ENCODE measurements around the gene RCN2.

The RCN2 gene

DNA sequence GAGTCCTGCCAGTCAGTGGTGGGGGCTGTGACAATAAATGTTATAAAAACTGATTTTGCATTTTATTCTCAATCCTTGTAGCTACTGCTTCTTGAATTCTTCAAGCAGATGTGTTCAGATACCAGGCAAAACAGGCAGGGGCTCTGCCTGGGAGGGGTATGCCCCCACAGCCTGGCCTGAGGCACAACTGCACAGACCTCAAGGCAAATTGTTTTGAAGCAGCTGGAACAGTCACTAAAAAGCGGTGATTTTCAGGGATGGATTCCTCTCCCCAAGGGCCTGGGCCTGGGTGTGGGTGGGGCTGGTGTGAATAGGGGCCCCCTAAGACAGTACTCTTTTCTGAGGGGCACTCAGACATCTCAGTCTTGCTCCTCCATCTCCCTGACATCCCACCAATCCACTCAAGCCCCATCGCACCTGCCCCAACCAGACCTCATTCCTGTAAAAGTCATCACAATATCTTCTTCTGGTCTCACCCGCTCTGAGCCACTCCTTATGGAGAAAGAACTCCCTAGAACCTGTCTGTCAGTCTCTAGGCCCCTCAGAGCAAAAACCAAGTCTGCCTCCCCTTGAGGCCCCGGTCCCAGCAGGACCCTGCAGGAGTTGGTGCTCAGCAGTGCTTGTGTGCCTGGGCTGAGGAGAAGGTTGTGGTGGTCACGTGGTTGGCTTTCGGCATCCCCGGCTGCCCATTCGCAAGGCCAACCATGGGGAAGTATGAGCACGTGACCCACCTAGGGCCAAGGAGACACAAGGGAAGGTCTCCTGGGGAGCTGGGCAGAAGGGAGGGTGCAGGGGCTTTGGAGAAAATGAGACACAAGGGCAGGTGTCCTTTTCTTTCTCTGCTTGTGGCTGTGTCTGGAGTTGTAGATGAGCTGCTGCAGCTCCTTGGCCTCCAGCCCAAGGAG lies 60.4 kb downstream of the RCN2 start:
- Mint-ChIP-seq H3K4me1 (ENCODE audit: low read depth) (peaks cover 55% of the 10 kb centered on the region), H3K27ac (peak overlapping the region; percentile 10), H3K27me3 (no peaks in the 10 kb centered on the region), H3K9me3 (ENCODE audit: low read depth) (no peaks in the 10 kb centered on the region), H3K4me3 (no peak overlapping the region), H3K36me3 (peaks cover 3% of the 10 kb centered on the region)

DNA sequence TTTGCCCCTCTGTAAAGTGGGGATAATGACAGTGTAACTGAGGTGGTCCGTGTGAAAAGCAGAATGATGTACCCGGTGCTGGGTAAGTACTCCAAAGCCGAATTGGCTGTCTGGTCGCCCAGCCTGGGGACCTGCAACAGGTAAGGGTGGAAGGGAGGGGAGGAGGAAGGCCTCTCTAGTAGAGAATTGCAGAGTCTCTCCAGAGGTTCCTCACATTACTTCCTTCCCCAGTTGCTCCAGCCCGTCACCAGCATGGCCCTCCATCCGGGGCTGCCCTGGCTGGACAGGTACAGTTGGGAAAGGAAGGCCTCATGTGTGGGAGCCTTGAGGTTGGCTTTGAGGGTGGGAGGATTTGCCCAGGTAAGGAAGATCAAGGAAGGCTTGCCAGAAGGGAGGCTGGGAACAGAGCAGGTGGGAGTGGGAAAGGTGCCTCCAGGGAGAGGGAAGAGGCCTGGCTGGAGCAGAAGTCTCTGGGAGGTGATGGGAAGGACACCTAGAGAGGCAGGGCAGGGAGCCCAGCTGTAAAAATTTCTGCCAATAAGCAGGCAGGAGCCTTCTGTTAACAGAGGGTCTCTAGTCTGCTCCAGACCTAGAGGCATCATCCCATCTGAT lies 61.7 kb downstream of the RCN2 start:
- Mint-ChIP-seq H3K27me3 (no peaks in the 10 kb centered on the region), H3K9me3 (ENCODE audit: low read depth) (no peaks in the 10 kb centered on the region), H3K4me3 (peak overlapping the region; percentile 54), H3K4me1 (ENCODE audit: low read depth) (peaks cover 59% of the 10 kb centered on the region), H3K27ac (peak overlapping the region; percentile 93), H3K36me3 (peaks cover 4% of the 10 kb centered on the region)

DNA sequence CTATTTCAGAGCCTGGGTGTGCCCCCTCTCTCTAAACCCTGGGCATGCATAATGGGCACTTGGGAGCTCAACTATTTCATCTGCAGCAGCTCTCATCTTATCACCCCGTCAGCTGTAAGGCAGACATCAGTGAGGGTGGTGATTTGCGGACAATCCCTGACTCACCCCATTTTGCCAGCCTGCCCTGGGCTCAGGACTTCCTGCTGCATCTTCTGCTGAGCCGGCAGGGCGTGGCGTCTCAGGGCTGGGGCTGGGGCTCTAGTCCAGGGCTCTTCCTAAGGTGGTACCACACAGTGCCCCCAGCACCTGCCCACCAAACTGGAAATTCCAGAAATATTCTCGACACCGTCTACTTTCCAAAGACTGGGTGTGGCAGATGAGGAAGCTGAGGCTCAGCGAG lies 62.5 kb downstream of the RCN2 start:
- H3K9me3 Mint-ChIP-seq (ENCODE audit: low read depth): no peaks in the 10 kb centered on the region
- peaks cover 4% of the 10 kb centered on the region for H3K36me3 Mint-ChIP-seq
- H3K27me3 Mint-ChIP-seq: no peaks in the 10 kb centered on the region
- peak overlapping the region; percentile 93 for H3K27ac Mint-ChIP-seq
- peaks cover 59% of the 10 kb centered on the region for H3K4me1 Mint-ChIP-seq (ENCODE audit: low read depth)
- peak overlapping the region; percentile 91 for H3K4me3 Mint-ChIP-seq

DNA sequence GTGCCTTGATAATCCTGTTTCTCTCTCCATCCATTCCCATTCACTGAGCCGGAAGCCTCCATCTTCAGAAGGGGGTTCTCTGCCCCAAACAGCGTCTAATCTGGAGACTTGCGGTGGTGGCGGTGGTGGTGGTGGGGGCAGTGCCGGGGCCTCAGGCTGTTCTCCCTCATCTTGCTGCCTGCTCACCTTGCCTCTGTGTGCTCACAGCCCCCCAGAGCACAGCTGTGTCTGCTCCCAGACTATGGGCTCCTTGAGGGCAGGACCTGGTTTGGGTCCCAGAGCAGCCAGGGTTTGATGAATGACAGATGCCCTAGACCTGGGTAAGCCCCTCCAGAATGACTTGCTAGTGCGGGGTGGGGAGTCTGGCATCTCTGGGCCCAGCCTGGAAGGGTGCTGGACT lies 62.9 kb downstream of the RCN2 start:
- H3K4me3 Mint-ChIP-seq: peak overlapping the region; percentile 91
- peaks cover 4% of the 10 kb centered on the region for H3K36me3 Mint-ChIP-seq
- H3K4me1 Mint-ChIP-seq (ENCODE audit: low read depth): peaks cover 61% of the 10 kb centered on the region
- H3K27ac Mint-ChIP-seq: peak overlapping the region; percentile 93
- no peaks in the 10 kb centered on the region for H3K27me3 Mint-ChIP-seq
- no peaks in the 10 kb centered on the region for H3K9me3 Mint-ChIP-seq (ENCODE audit: low read depth)

DNA sequence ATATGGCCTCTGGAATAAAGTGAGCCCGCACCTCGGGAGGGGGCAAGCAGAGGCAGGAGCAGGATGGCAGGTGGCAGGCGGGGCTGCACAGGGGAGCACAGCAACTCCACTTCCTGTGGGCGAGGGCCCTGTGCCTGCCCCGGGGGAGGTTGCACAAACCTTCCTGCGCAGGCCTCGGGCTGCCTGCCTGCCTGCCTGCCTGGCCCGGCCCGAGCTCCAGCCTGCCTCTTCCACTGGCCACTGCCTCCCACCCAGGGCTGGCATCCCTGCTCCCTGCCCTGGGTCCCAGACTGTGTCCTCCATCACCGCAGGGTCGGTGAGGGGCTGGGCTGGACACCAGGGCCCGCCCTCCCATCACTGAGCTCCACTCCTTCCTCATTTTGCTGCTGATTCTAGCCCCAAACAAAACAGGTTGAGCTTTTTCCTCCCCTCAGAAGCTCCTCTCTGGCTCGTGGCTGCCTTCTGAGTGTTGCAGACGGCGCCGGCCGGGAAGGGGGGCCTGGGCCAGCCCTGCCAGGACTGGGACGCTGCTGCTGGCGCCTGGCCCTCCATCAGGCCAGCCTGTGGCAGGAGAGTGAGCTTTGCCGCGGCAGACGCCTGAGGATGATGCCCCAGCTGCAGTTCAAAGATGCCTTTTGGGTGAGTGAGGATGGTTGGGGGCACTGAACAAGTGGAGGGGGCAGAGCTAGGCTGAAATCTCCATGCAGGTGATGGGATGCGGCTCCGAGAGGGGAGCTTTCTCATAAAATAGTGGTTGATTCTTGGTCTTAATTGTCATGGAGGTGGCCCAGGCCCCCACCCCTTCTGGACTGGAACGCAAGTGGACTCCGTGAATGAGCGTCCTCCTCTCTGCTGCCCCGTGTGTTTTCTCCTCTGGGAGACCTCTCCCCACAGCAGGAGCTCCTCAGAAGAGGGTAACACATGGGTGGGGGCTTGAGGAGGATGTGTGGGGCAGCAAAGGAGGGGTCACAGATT lies 63.7 kb downstream of the RCN2 start, which contains the start of gene PSTPIP1:
PSTPIP1 (plus strand) TSS at position 156 of the 975 bp plus-strand sequence; CDS start at position 604, 448 bp downstream.
- no peaks in the 10 kb centered on the region for H3K9me3 Mint-ChIP-seq (ENCODE audit: low read depth)
- peak within 1 kb of the TSS; percentile 91 for H3K4me3 Mint-ChIP-seq
- peak within 1 kb of the TSS; percentile 93 for H3K27ac Mint-ChIP-seq
- peaks cover 63% of the 10 kb centered on the region for H3K4me1 Mint-ChIP-seq (ENCODE audit: low read depth)
- peaks cover 4% of the 10 kb centered on the region for H3K36me3 Mint-ChIP-seq
- no peaks in the 10 kb centered on the region for H3K27me3 Mint-ChIP-seq

- Mint-ChIP-seq H3K4me1 (ENCODE audit: low read depth) (peaks cover 67% of the 10 kb centered on the region), H3K27ac (peak overlapping the region; percentile 93), H3K36me3 (peaks cover 2% of the 10 kb centered on the region), H3K27me3 (no peaks in the 10 kb centered on the region), H3K9me3 (ENCODE audit: low read depth) (no peaks in the 10 kb centered on the region), H3K4me3 (peak overlapping the region; percentile 91)
Measured at GRCh38 chr15:76996076-76996525, 64.6 kb downstream of the RCN2 start.

GRCh38 chr15:76996526-76997401 lies 65.2 kb downstream of the RCN2 start:
- Mint-ChIP-seq H3K9me3 (ENCODE audit: low read depth) (no peaks in the 10 kb centered on the region), H3K4me3 (peak overlapping the region; percentile 91), H3K27me3 (no peaks in the 10 kb centered on the region), H3K27ac (peak overlapping the region; percentile 93), H3K36me3 (peaks cover 2% of the 10 kb centered on the region), H3K4me1 (ENCODE audit: low read depth) (peaks cover 73% of the 10 kb centered on the region)

- Mint-ChIP-seq H3K27ac (peak overlapping the region; percentile 93), H3K4me3 (peak overlapping the region; percentile 91), H3K9me3 (ENCODE audit: low read depth) (no peaks in the 10 kb centered on the region), H3K36me3 (peaks cover 2% of the 10 kb centered on the region), H3K4me1 (ENCODE audit: low read depth) (peaks cover 81% of the 10 kb centered on the region), H3K27me3 (no peaks in the 10 kb centered on the region)
Measured at GRCh38 chr15:76998663-76999285, 67.2 kb downstream of the RCN2 start.

DNA sequence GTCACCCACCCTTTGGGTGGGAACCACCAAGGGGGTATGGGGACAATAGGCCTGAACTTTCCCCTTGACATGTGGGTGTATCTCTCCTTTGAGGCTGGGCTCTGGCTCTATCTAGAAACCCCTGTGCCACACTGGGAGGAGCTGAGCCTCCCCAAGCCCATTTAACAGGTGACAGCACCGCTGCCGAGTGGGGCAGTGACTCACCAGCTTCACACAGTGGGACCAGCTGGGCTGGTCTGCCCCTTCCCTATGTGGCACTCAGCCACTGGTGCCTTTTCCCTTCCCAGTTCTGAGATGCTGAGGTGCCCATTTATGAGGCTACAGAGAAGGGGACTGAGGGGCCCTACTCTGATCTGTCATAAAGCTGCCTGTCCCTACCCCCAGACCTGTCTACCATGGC lies 68.4 kb downstream of the RCN2 start:
- no peaks in the 10 kb centered on the region for H3K27me3 Mint-ChIP-seq
- no peak overlapping the region for H3K27ac Mint-ChIP-seq
- peaks cover 7% of the 10 kb centered on the region for H3K36me3 Mint-ChIP-seq
- no peaks in the 10 kb centered on the region for H3K9me3 Mint-ChIP-seq (ENCODE audit: low read depth)
- H3K4me1 Mint-ChIP-seq (ENCODE audit: low read depth): peaks cover 82% of the 10 kb centered on the region
- no peak overlapping the region for H3K4me3 Mint-ChIP-seq

GRCh38 chr15:77001351-77001750 lies 69.8 kb downstream of the RCN2 start:
- Mint-ChIP-seq H3K4me1 (ENCODE audit: low read depth) (peaks cover 87% of the 10 kb centered on the region), H3K27me3 (no peaks in the 10 kb centered on the region), H3K36me3 (peaks cover 7% of the 10 kb centered on the region), H3K9me3 (ENCODE audit: low read depth) (no peaks in the 10 kb centered on the region), H3K27ac (peak overlapping the region; percentile 64), H3K4me3 (peak overlapping the region; percentile 38)

- H3K4me1 Mint-ChIP-seq (ENCODE audit: low read depth): peaks cover 89% of the 10 kb centered on the region
- H3K9me3 Mint-ChIP-seq (ENCODE audit: low read depth): no peaks in the 10 kb centered on the region
- peak overlapping the region; percentile 85 for H3K27ac Mint-ChIP-seq
- H3K27me3 Mint-ChIP-seq: no peaks in the 10 kb centered on the region
- H3K4me3 Mint-ChIP-seq: peak overlapping the region; percentile 17
- H3K36me3 Mint-ChIP-seq: peaks cover 7% of the 10 kb centered on the region
Measured at GRCh38 chr15:77001966-77002365, 70.4 kb downstream of the RCN2 start.

- no peaks in the 10 kb centered on the region for H3K27me3 Mint-ChIP-seq
- H3K4me3 Mint-ChIP-seq: peak overlapping the region; percentile 76
- no peaks in the 10 kb centered on the region for H3K9me3 Mint-ChIP-seq (ENCODE audit: low read depth)
- peaks cover 5% of the 10 kb centered on the region for H3K36me3 Mint-ChIP-seq
- peak overlapping the region; percentile 85 for H3K27ac Mint-ChIP-seq
- H3K4me1 Mint-ChIP-seq (ENCODE audit: low read depth): peaks cover 84% of the 10 kb centered on the region
Measured at GRCh38 chr15:77002436-77002835, 70.9 kb downstream of the RCN2 start.
